Myocyte (in vitro differentiated cells): Measurements from ENCODE around the gene ARHGAP32. TPM values are rescaled to one million over a fixed set of nuclear protein-coding genes. Genes with fewer than 3 reads are reported as not detected.
"Not testable (repeated sequence)": the region's sequence is repeated elsewhere in the genome, so short reads cannot be mapped to it uniquely, and the experiment has no call there.

Experiments used
- DNase-seq: peaks from one replicate; pipeline ENCODE4 v3.0.0-alpha.2; 2012; ENCODE audit warnings: low read depth
- total RNA-seq: library from RNA; depleted of rRNA; stranded (reverse); fragments of >200 nt; gene quantifications from 2 replicates; pipeline ENCODE4 v1.2.3, GENCODE V29; 2014

The ARHGAP32 gene
- total RNA-seq, 1 donor from 2014 or later: 10.2 TPM

GRCh38 chr11:129040934-129041333, 151.2 kb downstream of the ARHGAP32 start:
- no peak for DNase-seq

GRCh38 chr11:129035244-129035643, 156.9 kb downstream of the ARHGAP32 start:
- DNase-seq: no peak

- DNase-seq: no peak
These were observed 158.1 kb downstream of the ARHGAP32 start for GRCh38 chr11:129034001-129034400.

- peak; percentile 17 for DNase-seq
These were observed 168.0 kb downstream of the ARHGAP32 start for GRCh38 chr11:129023968-129024676.

- DNase-seq: no peak
These were observed 170.8 kb downstream of the ARHGAP32 start for GRCh38 chr11:129021295-129021694.

- DNase-seq: no peak
These were observed 173.1 kb downstream of the ARHGAP32 start for GRCh38 chr11:129018991-129019390.

- DNase-seq: no peak
These were observed 174.0 kb downstream of the ARHGAP32 start for GRCh38 chr11:129018126-129018525.

- DNase-seq: no peak
These were observed 178.2 kb downstream of the ARHGAP32 start for GRCh38 chr11:129013737-129014475.

GRCh38 chr11:129012880-129013279, 179.2 kb downstream of the ARHGAP32 start:
- DNase-seq: no peak

- no peak for DNase-seq
These were observed 186.0 kb downstream of the ARHGAP32 start for GRCh38 chr11:129006161-129006560.

GRCh38 chr11:128999165-128999564, 193.0 kb downstream of the ARHGAP32 start:
- not testable (repeated sequence) for DNase-seq

GRCh38 chr11:128988242-128988970, 203.7 kb downstream of the ARHGAP32 start:
- DNase-seq: no peak

- no peak for DNase-seq
These were observed 206.2 kb downstream of the ARHGAP32 start for GRCh38 chr11:128985880-128986279.

- no peak for DNase-seq
These were observed 209.1 kb downstream of the ARHGAP32 start for GRCh38 chr11:128983023-128983422.

GRCh38 chr11:128981254-128981653, 210.9 kb downstream of the ARHGAP32 start:
- no peak for DNase-seq

GRCh38 chr11:128970598-128971190, 221.4 kb downstream of the ARHGAP32 start:
- no peak for DNase-seq

- no peak for DNase-seq
These were observed 223.2 kb downstream of the ARHGAP32 start for GRCh38 chr11:128968916-128969315.

- DNase-seq: no peak
These were observed 224.5 kb downstream of the ARHGAP32 start for GRCh38 chr11:128967578-128967977.

GRCh38 chr11:128965485-128965884, 226.6 kb downstream of the ARHGAP32 start:
- DNase-seq: no peak

- no peak for DNase-seq
These were observed 227.6 kb downstream of the ARHGAP32 start for GRCh38 chr11:128964463-128964930.

GRCh38 chr11:128963744-128964325, 228.3 kb downstream of the ARHGAP32 start:
- DNase-seq: no peak
